ENCODE results near the gene CAMSAP2.
A peak's percentile ranks its signal among the peaks of the same experiment; 100 is the strongest.

CAMSAP2 gene

DNA sequence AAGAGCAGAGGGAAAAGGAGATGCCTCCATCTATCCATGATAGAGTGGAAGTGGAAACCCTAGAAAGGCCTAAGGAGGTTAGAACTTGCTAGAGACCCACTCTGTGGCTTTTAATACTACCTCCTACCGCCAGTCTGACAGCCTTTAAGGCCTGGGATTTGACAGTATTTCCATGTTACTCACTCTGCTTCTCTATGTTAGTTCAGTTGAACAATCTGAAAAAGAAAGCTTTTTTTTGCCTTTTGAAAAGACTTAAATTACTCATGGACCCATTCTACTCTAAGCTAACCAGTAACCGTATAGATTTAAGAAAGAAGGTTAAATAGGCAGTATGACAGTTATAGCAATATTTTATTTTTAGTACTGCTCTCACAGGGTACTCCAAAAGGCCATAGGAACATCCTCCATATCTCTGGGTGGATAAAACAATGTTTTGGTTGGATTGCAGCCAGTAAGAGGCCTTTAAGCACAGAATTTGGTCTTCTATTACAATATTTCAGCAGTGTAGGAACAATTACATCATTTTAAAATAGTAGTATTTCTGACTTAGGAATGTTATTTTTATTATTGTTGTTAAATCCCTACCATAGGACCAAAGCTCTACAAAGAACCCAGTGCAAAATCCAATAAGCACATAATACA, 118.1 kb downstream of the CAMSAP2 start:
- no peak for DNase-seq

DNA sequence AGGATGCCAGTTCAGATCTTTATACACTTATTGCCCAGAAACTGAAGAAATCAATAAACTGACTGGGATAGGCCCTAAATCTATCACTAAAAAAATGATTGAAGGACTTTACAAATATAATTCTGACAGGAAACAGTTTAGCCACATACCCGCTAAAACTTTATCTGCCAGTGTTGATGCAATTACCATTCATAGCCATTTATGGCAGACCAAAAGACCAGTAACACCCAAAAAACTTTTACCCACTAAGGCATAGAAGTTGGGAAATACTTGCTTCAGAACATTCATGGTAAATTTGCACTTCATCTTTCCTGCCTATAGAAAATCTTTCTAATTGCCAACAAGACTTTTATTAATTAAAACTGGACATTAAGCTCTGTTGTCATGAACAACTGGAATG, 119.1 kb downstream of the CAMSAP2 start:
- no peak for DNase-seq

- DNase-seq: no peak
These were observed 123.4 kb downstream of the CAMSAP2 start for GRCh38 chr1:200861937-200862647.

- no peak for DNase-seq
These were observed 124.2 kb downstream of the CAMSAP2 start for GRCh38 chr1:200862713-200863415.

DNA sequence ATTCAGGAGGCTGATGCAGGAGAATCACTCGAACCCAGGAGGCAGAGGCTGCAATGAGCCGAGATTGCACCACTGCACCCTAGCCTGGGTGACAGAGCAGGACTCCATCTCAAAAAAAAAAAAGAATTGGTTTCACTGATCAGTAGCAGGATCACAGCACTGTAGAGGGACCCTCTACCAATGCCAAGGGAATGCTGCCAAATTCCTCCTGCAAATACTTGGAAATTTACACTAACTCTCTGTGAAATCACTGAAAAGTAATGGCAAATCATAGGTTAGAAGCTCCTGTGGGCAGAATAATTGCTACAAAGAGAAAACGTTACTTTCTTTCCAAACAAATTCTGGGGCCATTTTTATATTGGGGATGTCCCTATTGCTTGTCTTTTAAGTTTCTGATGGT, 127.4 kb downstream of the CAMSAP2 start:
- DNase-seq: no peak

DNA sequence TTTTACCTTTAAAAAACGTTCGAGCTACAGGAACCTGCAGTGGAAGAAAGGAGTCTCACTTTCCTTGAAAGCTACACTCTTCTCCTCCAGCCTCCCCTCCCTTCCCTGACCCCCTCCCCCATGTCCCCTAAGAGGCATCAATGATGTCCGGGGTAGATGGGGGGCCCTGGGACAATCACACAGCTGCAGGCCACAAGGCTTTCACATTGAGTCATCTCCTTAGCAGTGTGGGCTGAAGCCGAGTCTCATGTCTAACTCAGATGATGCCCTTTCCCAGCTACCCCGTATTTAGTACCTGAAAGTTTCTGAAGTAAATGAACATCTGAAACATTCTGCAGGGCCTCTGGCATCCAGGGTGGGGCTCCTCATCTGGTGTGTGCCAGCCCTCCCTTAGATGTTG, 127.8 kb downstream of the CAMSAP2 start:
- no peak for DNase-seq

- DNase-seq: no peak
These were observed 128.5 kb downstream of the CAMSAP2 start for GRCh38 chr1:200867018-200867811.

DNA sequence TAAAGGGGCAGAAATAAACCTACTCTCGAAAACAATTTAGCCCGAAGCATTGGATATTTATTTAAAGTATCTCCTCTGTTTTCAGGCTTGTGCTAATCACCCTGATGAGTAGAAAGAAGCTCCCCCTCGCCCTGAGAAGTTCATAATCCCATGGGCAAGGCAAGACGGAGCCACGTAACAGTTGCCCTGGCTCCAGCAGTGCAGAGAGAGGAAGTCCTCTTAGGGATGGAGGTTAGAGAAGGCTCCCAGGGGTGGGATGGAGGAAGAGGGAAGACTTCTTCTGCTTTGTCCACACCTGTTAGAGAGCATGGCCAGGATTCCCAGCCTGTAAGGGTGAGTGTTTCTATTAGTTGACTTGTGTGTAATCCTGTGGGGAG, 130.7 kb downstream of the CAMSAP2 start:
- no peak for DNase-seq

GRCh38 chr1:200869753-200870391, 131.2 kb downstream of the CAMSAP2 start:
- DNase-seq: no peak

DNA sequence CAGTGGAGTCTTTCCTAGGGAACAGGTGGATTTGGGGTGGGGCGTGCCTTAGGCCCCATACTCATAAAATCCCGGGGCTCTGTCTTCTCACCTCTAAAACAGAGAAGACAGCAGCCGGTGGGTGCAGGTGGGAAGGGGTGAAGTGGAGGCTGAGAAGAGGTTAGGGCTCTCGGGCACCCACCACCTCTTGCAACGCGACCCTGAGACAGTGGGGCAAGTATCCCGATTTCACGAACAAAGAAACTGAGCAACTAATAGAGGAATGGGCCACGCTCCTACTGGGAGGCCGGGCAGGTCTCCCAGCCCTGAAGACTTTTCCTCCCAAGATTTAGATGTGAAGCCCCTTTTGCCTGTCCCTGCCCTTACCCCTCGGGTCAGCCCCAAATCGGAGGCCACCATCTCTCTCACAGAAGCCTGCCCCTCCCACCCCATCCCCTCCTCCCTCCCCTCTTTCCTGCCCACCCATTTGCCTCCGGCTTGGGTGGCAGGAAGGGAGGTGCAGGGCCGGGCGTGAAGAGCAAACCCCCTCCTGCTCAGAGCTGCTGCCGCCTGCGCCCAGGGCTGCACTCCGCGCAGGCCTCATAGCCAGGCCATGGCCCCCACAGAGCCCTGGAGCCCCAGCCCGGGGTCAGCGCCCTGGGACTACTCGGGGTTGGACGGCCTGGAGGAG, 133.9 kb downstream of the CAMSAP2 start, which contains the start of gene GPR25:
GPR25 (plus strand) TSS at position 536 of the 670 bp plus-strand sequence; CDS start at position 593, 57 bp downstream.
- no peak for DNase-seq

DNA sequence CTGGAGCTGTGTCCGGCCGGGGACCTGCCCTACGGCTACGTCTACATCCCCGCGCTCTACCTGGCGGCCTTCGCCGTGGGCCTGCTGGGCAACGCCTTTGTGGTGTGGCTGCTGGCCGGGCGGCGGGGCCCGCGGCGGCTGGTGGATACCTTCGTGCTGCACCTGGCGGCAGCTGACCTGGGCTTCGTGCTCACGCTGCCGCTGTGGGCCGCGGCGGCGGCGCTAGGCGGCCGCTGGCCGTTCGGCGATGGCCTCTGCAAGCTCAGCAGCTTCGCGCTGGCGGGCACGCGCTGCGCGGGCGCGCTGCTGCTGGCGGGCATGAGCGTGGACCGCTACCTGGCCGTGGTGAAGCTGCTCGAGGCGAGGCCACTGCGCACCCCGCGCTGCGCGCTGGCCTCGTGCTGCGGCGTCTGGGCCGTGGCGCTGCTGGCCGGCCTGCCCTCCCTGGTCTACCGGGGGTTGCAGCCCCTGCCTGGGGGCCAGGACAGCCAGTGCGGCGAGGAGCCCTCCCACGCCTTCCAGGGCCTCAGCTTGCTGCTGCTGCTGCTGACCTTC, 134.5 kb downstream of the CAMSAP2 start:
- peak in 2 of 3 experiments; percentile 85 to 88 for DNase-seq

- DNase-seq: peak in 2 of 3 experiments; percentile 85 to 88
These were observed 135.1 kb downstream of the CAMSAP2 start for GRCh38 chr1:200873671-200874397.

- no peak for DNase-seq
These were observed 136.0 kb downstream of the CAMSAP2 start for GRCh38 chr1:200874694-200875093.

DNA sequence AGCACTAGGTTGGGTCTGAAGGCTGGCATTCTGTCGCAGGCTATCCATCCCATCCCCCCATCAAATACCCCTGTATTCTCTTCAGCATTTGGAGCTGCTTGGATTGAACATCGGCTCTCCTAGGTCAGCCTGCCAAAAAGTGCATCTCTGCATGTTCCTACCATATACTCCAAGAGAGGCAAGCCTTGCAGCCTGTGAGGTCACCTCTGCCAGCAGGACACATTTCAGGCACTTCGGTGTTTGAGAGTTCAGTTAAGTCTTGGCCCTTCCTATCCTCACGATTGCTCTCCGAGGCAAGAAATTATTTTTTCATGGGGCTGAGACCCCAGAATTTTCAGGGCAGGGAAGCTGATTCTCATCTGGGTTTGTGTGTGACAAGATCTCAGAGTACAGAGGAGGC, 136.7 kb downstream of the CAMSAP2 start:
- DNase-seq: no peak

GRCh38 chr1:200877010-200877409, 138.3 kb downstream of the CAMSAP2 start:
- DNase-seq: no peak

DNA sequence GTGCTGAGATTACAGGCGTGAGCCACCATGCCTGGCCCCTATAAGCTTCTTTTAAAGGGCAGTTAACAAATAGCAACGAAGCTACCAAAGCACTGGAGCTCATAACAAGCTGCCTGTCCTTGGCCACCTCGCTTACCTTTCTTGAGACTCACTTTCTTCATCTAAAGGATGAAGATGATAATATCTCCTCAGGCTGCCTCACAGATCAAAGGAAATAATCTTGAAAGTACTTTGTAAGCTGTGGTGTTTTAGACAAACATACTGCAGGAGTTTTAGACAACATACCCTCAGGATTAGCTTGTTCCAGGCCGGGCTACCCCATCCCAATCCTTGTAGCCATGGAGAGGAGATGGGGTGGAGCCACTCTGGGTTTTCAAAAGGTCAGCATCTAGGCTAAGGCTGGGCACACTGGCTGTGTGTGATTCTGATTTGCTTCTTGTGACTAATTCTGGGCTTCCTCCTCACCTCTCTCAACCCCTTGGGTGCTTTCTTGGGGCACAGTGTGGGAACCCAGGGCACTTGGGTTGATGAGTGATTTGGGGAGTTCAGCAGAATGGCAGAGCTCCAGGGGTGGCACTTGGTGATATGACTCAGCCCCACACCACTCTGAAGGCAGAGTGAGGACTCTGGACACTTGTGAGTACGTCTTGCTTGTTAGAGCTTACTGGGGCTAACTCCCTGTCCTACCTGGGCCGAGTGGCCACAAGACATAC, 139.3 kb downstream of the CAMSAP2 start:
- no peak for DNase-seq

DNA sequence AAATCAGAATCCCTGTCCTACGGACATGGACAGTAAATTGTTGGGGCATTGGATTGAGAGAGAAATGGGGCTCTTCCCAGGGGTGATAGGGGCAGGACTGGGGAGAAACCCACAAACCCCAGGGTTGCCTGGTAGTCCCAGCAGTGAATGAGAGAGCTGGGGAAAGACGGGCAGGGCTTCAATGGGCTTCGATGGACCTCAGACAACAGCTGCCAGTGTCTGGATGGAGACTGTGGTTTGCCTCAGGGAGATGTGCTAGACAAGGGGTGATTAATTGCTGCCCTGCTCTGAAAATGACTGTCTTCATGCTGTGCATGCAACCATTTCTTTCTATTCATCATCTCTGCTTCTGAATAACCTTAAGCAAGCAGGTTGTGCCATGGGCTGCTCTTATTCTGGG, 141.5 kb downstream of the CAMSAP2 start:
- peak in 2 of 3 experiments; percentile 35 to 77 for DNase-seq

DNA sequence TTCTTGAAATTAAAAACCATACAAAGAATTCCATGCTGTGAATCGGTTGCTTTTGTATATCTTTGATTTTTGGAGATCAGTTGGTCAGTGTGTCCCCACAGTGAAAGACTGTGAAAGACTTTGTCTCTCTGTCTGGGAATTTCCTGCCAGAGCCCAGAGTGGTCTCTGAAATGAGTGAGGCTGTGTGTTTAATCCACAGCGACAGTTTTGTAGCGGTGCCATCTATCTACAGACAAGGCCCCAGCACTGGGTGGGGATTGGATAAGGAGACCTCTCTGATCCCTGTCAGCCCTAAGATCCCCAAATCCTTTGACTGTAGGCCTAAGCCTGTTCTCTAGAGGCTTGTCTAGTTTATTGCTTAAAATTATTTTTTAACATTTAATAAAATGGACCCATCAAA, 144.4 kb downstream of the CAMSAP2 start:
- DNase-seq: no peak

DNA sequence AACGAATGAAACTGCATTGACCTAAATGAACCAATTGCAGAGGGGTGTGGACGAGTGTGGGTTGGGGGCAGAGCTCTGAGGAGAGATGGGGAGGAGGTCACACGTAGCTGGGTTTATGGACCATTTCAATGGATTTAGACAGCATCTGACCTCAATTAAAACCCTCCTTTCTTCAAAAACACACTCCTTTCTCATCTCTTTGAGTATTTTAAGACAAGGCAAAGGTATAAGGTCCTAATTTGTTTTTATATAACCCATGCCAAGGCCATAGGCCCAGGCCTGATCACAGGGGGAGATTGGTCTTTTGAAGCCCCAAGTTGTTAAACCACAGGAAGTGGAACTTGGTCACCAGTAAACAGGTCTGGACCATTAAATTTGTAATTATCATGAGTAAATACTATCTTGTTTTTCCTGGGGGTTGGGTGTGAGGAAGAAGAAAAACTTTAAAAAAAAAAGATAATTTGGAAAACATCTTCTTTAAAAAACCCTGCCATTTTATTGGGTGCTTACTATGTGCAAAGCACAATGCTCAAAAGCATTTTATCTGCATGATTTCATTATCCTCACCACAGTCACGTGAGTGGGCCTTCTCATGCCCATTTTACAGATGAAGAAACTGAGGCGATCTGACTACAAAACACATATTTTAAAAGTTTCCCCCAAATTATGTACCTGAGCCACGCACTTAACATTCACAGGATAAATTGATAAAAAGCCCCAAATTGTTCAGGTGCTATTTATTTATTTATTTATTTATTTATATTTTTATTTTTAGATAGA, 147.1 kb downstream of the CAMSAP2 start:
- DNase-seq: no peak

All from NCI-H1417 (cell line).